K562 (cell line): ENCODE measurements around the gene MLKL. TPM values are rescaled to one million over a fixed set of nuclear protein-coding genes. Genes with fewer than 3 reads are reported as not detected.
A peak's percentile ranks its signal among the peaks of the same experiment; 100 is the strongest.

ENCODE experiments used
- ADNP ChIP-seq: fragments of 200-800 bp; sonication (Bioruptor generic); IDR thresholded peaks from 2 replicates; pipeline ENCODE4 v1.6.1; 2016; ENCODE audit warnings: missing genetic modification characterization, missing compliant biosample characterization
- ASH1L ChIP-seq: fragments of 450-650 bp; IDR thresholded peaks from 2 replicates; pipeline ENCODE4 v1.6.1; 2018; ENCODE audit warnings: borderline replicate concordance, mild to moderate bottlenecking, low read depth; ENCODE audit not compliant: partially characterized antibody
- BMI1 ChIP-seq: fragments of 150-350 bp; IDR thresholded peaks from 2 replicates; pipeline ENCODE4 v1.6.1; 2014; ENCODE audit warnings: low read length
- HMG20A ChIP-seq: fragments of 450-650 bp; formaldehyde crosslinking; conservative IDR thresholded peaks from 2 replicates; pipeline ENCODE4 v1.4.0; 2020; ENCODE audit warnings: mild to moderate bottlenecking, mixed read lengths
- HNRNPL ChIP-seq: fragments of 200-400 bp; formaldehyde crosslinking; IDR thresholded peaks from 2 replicates; pipeline ENCODE4 v1.6.1; 2017; ENCODE audit warnings: low read depth, mild to moderate bottlenecking, low read length
- MAZ ChIP-seq, 2 experiments: fragments of 450-650 bp in 1 of 2; sonication (generic) in 1 of 2; formaldehyde crosslinking; IDR thresholded peaks in 1 of 2; conservative IDR thresholded peaks in 1 of 2; 2 replicates each; pipeline versions ENCODE4 v1.4.0 to v1.5.0; 2020; ENCODE audit warnings: mild to moderate bottlenecking in 1 of 2, missing genetic modification reagents in 1 of 2
- MTA2 ChIP-seq: fragments of 450-650 bp; IDR thresholded peaks from 2 replicates; pipeline ENCODE4 v1.6.1; 2016; ENCODE audit warnings: low read depth
- NCOA4 ChIP-seq: fragments of 450-650 bp; IDR thresholded peaks from 2 replicates; pipeline ENCODE4 v1.6.1; 2018; ENCODE audit warnings: mild to moderate bottlenecking; ENCODE audit not compliant: partially characterized antibody
- PPARD ChIP-seq: fragments of 250-450 bp; sonication (Bioruptor Pico); IDR thresholded peaks from 2 replicates; pipeline ENCODE4 v1.8.0; 2022; ENCODE audit warnings: inconsistent platforms, mild to moderate bottlenecking, moderate library complexity
- PTRF ChIP-seq: fragments of 450-650 bp; IDR thresholded peaks from 2 replicates; pipeline ENCODE4 v1.6.1; 2016; ENCODE audit warnings: mild to moderate bottlenecking, missing genetic modification characterization, missing compliant biosample characterization
- RCOR1 ChIP-seq, 2 experiments: IDR thresholded peaks; 2 replicates each; pipeline ENCODE4 v1.6.1; 2012; ENCODE audit warnings: low read depth in 2 of 2, low read length in 2 of 2, borderline replicate concordance in 1 of 2, improper control_type of control experiment in 1 of 2
- SMAD2 ChIP-seq: fragments of 150-350 bp; IDR thresholded peaks from 2 replicates; pipeline ENCODE4 v1.6.1; 2014; ENCODE audit warnings: low read depth, mild to moderate bottlenecking, low read length
- SMARCE1 ChIP-seq: fragments of 450-650 bp; IDR thresholded peaks from 2 replicates; pipeline ENCODE4 v1.7.1; 2016; ENCODE audit warnings: mild to moderate bottlenecking
- STAT5A ChIP-seq: IDR thresholded peaks from 2 replicates; pipeline ENCODE4 v1.6.1; 2012; ENCODE audit warnings: low read length, inconsistent platforms, borderline replicate concordance
- TRIM24 ChIP-seq, 2 experiments: fragments of 450-650 bp; IDR thresholded peaks; 2 replicates each; pipeline ENCODE4 v1.6.1; 2016
- ZKSCAN1 ChIP-seq: fragments of 150-350 bp; IDR thresholded peaks from 2 replicates; pipeline ENCODE4 v1.6.1; 2016; ENCODE audit warnings: low read depth, low read length
- ZNF124 ChIP-seq: sonication (generic); formaldehyde crosslinking; IDR thresholded peaks from 2 replicates; pipeline ENCODE4 v1.8.1; 2022; ENCODE audit warnings: missing genetic modification reagents
- ZNF24 ChIP-seq: fragments of 450-650 bp; IDR thresholded peaks from 2 replicates; pipeline ENCODE4 v1.6.1; 2016
- ZNF324 ChIP-seq: fragments of 250-450 bp; sonication (Bioruptor Pico); IDR thresholded peaks from 2 replicates; pipeline ENCODE4 v1.4.0; 2020; ENCODE audit warnings: mild to moderate bottlenecking
- polyA plus RNA-seq, 8 experiments: library from polyadenylated mRNA; depleted of rRNA in 4 of 8; stranded (reverse) in 5 of 8; unstranded in 3 of 8; fragments of >200 nt; fragmentation: Nextera tagmentation in 2 of 8; fragmentation: Illumina TruSeq in 1 of 8; extraction: Ambion mirVana in 2 of 8; extraction: Trizol in 1 of 8; gene quantifications; 2 replicates each; pipeline versions ENCODE4 v1.2.1 to v1.2.3, GENCODE V29; 2011 to 2014; ENCODE audit warnings: inconsistent platforms in 1 of 8, missing spikeins in 1 of 8
- total RNA-seq, 7 experiments: library from RNA; depleted of rRNA in 6 of 7; stranded (reverse); fragments of >200 nt in 6 of 7; fragmentation: Illumina TruSeq in 2 of 7; extraction: Trizol in 2 of 7; gene quantifications; 2 replicates each; pipeline versions ENCODE4 v1.2.1 to v1.2.3, GENCODE V29; 2011 to 2021; ENCODE audit warnings: low replicate concordance in 1 of 7
- TF ChIP-seq, protein P1 (sequence below), 2 experiments: IDR thresholded peaks in 1 of 2; conservative IDR thresholded peaks in 1 of 2; 2 replicates each; pipeline ENCODE4 v1.6.1; 2016; ENCODE audit warnings: low read depth in 2 of 2, mild to moderate bottlenecking in 1 of 2, missing compliant biosample characterization in 1 of 2, missing genetic modification characterization in 1 of 2, moderate library complexity in 1 of 2

The MLKL gene
- total and polyA plus RNA-seq, 9 of the 15 experiments (the other 6 are each of a cell fraction or from before 2014, with no cell fraction given) = 1.6 to 6.1 (median 4.8) TPM

DNA sequence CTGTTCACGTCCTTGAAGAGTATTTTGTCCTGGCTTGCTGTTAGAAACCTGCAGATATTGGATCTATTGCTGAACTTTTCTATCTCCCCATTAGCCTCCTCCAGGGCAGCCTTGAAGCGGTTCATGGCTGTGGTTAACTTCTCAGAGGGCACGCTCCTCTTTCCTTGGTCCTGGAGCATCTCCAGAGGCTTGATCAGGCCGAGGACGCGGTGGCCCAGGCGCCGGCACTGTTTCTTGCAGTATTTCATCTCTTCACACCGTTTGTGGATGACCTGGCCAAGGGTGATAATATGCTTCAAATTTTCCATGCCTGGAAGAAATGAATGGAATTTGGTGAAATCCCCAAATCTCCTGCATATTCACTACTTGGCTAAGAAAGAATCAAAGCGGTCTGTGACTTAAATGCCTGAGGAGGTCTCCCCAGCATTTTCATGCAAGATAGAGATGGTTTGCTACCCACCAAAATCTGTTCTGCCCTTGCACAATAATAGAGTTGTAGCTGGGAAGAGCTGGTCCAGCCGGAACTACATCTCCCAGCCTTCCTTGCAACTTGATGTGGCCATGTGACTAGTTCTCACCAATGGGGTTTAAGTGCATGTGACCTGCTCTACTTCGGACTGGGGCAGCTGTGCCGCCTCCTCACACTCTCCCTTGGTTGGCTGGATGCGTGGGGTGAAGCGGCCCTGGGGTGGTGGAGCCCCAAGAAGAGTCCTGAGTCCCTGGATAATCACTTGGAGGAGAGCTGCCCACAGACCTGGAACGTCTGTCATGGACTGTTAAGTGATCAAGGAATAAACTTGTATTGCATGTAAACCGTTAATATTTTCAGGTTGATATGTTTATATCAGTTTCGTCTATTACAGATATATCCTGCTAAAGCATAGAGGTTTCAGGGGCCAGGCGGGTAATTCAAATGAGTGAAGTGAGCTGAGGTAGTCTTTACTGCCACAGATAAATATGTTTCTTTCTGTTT is 4.9 kb downstream of the MLKL start (continued):
- TF ChIP-seq BMI1 (no peak), SMARCE1 (no peak), NCOA4 (no peak), PTRF (tag) (no peak), MTA2 (no peak), STAT5A (no peak), ASH1L (peak; percentile 53), TRIM24 (IDR thresholded peaks at IDR 0.05) (no peak), MAZ (CRISPR knock-in tag; conservative IDR thresholded peaks at IDR 0.05 in 1 of 2, IDR thresholded peaks at IDR 0.05 in 1 of 2) (no peak; a peak in 1 of 4 replicates), ZNF24 (no peak), SMAD2 (no peak), ZKSCAN1 (no peak), RCOR1 (IDR thresholded peaks at IDR 0.05; ENCODE audit: borderline replicate concordance in 1 of 2, low read depth in 2 of 2, low read length in 2 of 2) (peak in 1 of 2 experiments; percentile 57; a peak in 1 of 4 replicates), ZNF324 (no peak), PPARD (CRISPR knock-in tag) (no peak), ADNP (tag) (no peak), HMG20A (CRISPR knock-in tag) (no peak), ZNF124 (CRISPR knock-in tag) (no peak), HNRNPL (no peak)
- TF ChIP-seq, protein P1, sequence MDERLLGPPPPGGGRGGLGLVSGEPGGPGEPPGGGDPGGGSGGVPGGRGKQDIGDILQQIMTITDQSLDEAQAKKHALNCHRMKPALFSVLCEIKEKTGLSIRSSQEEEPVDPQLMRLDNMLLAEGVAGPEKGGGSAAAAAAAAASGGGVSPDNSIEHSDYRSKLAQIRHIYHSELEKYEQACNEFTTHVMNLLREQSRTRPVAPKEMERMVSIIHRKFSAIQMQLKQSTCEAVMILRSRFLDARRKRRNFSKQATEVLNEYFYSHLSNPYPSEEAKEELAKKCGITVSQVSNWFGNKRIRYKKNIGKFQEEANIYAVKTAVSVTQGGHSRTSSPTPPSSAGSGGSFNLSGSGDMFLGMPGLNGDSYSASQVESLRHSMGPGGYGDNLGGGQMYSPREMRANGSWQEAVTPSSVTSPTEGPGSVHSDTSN (CRISPR knock-in tag; IDR thresholded peaks at IDR 0.05; ENCODE audit: low read depth) = no peak
- TF ChIP-seq, protein P1 (tag; conservative IDR thresholded peaks at IDR 0.05; ENCODE audit: low read depth) = no peak
